NCI-H1092 (cell line): ENCODE results near the gene ATXN7L2.

ENCODE experiments used
- DNase-seq: peaks from one replicate; lab custom pipeline; 2025; lab: John Stamatoyannopoulos, UW

Gene ATXN7L2

GRCh38 chr1:109527098-109527811, 43.5 kb downstream of the ATXN7L2 start:
- no peak for DNase-seq

- no peak for DNase-seq
These were observed 44.4 kb downstream of the ATXN7L2 start for GRCh38 chr1:109527846-109528695.

- DNase-seq: no peak
These were observed 45.0 kb downstream of the ATXN7L2 start for GRCh38 chr1:109528712-109529111.

- DNase-seq: peak; percentile 61
These were observed 46.3 kb downstream of the ATXN7L2 start for GRCh38 chr1:109529881-109530456.

- DNase-seq: peak; percentile 88
These were observed 46.9 kb downstream of the ATXN7L2 start for GRCh38 chr1:109530457-109531087.

GRCh38 chr1:109531380-109531779, 47.7 kb downstream of the ATXN7L2 start:
- DNase-seq: no peak

GRCh38 chr1:109531826-109532364, 48.2 kb downstream of the ATXN7L2 start:
- no peak for DNase-seq

GRCh38 chr1:109532365-109533136, 48.8 kb downstream of the ATXN7L2 start:
- peak; percentile 74 for DNase-seq

GRCh38 chr1:109534307-109534858, 50.7 kb downstream of the ATXN7L2 start:
- no peak for DNase-seq

- DNase-seq: no peak
These were observed 51.8 kb downstream of the ATXN7L2 start for GRCh38 chr1:109535481-109535880.

- DNase-seq: peak; percentile 88
These were observed 52.3 kb downstream of the ATXN7L2 start for GRCh38 chr1:109535971-109536491.

- DNase-seq: no peak
These were observed 53.9 kb downstream of the ATXN7L2 start for GRCh38 chr1:109537450-109538178.

GRCh38 chr1:109538827-109539555, 55.3 kb downstream of the ATXN7L2 start:
- no peak for DNase-seq

- no peak for DNase-seq
These were observed 56.0 kb downstream of the ATXN7L2 start, which contains the start of gene GPR61 for GRCh38 chr1:109539676-109540075. Gene GPR61 (plus strand): TSS chr1:109539872. CDS start chr1:109543023, 3,151 bp downstream.

- DNase-seq: no peak
These were observed 57.4 kb downstream of the ATXN7L2 start for GRCh38 chr1:109541102-109541501.
